ENCODE measurements around the gene SLC41A1.
"Not testable (repeated sequence)": the region's sequence is repeated elsewhere in the genome, so short reads cannot be mapped to it uniquely, and the experiment has no call there.

Gene SLC41A1

DNA sequence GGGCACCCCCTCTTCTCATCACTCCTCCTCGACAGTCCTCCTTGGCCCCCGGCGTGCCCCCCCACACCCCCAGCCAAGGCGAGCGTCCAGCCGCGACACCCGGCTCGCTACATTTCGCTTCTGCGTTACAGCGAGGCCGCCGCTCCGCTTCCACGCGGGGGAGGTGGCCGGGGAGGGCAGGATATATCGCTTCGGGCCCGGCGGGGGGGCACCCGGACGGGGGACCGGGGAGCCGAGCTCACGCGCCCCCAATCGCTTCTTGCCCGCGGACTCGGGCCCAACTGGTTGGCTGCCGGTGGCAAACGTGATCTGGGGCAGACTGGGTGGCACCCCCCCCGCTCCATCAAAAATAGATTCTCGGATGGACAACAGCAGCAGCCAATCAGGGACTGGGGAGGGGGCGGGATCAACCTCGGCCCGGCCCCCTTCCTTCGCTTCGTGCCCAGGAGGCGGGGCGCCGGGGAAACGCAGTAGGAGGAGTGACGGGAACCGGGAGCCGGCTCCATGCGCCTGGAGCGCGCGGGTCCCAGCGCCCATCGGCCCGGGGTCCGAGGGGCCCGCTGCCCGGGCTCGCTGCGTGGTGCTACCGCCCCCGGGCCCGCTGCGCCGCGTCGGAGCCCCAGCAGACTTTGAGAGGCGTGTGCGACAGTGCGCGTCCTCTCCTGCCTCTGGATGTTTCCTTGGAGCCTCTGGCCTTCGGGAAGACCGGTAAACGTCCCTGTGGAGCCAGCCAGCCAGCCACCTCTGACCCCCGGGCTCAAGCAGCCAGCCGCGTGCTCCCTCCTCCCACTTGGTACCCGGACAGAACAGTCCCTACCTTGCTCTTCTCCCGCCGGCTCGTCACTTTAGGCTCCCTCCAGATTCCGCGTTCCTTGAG, at the start of gene SLC41A1:
TSS of gene SLC41A1 (minus strand) at position 321 of the 877 bp plus-strand sequence. CDS start 2,757 bp downstream, outside the sequence.
- in situ Hi-C loops (cut with HindIII; ENCODE audit: low sequenced_read_pairs) = no loop called here
- peak within 1 kb of the TSS; percentile 83 for H3K4me3 ChIP-seq (ENCODE audit: low read depth, low read length)

DNA sequence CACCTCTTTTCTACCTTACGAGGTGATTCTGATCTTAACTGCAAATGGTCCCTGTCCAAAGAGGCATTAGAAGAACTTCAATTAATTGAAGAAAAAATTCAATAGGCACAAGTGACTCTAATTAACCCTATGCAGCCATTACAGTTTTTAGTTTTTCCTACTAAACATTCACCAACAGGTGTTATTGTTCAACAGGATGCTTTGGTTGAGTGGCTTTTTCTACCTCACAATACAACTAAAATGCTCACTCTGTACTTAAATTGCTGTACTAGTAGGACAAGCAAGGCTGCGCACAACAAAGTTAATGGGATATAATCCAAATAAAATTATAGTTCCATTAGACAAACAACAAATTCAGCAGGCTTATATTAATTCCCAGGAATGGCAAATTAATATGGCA, 48.5 kb upstream of the SLC41A1 start:
- in situ Hi-C loops (cut with HindIII; ENCODE audit: low sequenced_read_pairs) = loop anchor here (5.0 kb wide), 1 partner anchor 54 kb away; no protein-coding TSS in a partner anchor
- H3K4me3 ChIP-seq (ENCODE audit: low read depth, low read length) = no peak overlapping the region
- TF ChIP-seq, protein P1, sequence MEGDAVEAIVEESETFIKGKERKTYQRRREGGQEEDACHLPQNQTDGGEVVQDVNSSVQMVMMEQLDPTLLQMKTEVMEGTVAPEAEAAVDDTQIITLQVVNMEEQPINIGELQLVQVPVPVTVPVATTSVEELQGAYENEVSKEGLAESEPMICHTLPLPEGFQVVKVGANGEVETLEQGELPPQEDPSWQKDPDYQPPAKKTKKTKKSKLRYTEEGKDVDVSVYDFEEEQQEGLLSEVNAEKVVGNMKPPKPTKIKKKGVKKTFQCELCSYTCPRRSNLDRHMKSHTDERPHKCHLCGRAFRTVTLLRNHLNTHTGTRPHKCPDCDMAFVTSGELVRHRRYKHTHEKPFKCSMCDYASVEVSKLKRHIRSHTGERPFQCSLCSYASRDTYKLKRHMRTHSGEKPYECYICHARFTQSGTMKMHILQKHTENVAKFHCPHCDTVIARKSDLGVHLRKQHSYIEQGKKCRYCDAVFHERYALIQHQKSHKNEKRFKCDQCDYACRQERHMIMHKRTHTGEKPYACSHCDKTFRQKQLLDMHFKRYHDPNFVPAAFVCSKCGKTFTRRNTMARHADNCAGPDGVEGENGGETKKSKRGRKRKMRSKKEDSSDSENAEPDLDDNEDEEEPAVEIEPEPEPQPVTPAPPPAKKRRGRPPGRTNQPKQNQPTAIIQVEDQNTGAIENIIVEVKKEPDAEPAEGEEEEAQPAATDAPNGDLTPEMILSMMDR (IDR thresholded peaks at IDR 0.05; ENCODE audit: low read depth, low read length, missing control alignments) = no peak
- no peak for DNase-seq (ENCODE audit: low read depth)

More for the DNA sequence above, at the start of gene SLC41A1:
- TF ChIP-seq, protein P1 (IDR thresholded peaks at IDR 0.05; ENCODE audit: low read depth, low read length, missing control alignments) = no peak
- DNase-seq (ENCODE audit: low read depth) = peak; percentile 49

DNA sequence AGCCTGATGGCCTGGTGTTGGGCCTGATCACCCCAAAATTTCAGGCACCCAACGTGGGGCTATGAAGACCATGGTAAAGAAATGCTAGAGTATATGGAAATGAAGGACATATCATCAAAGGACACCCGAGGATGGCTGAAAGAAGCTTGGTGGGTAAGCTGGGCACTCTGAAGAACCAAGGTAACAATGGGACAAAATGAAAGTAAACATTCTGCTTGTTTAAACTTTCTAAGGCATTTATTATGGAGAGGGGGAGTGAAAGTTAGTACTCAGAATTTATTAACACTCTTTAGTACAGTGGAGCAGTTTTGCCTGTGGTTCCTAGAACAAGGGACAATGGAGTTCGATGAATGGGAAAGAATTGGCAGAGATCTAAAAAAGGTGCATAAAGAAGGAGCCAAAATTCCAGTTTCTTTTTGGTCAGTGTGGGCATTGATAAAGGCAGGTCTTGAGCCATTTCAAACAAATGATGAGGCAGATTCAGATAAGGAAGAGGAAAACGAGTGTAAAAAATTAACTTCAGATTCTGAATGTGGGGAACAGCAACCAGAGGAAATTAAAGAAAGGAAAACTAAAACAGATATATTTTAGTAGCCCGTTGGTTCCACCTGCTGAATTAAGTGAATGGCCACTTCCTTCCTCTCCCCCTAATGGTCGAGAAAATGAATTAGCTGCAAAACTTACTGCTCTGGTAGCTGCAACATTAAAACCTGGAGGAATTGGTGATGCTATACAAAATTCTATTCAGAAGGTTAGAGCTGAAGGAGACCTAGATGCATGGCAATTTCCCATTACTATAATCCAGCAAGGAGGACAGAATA, 45.4 kb upstream of the SLC41A1 start:
- in situ Hi-C loops (cut with HindIII; ENCODE audit: low sequenced_read_pairs) = no loop called here
- H3K4me3 ChIP-seq (ENCODE audit: low read depth, low read length) = no peak overlapping the region
- TF ChIP-seq, protein P1 (IDR thresholded peaks at IDR 0.05; ENCODE audit: low read depth, low read length, missing control alignments) = no peak
- DNase-seq (ENCODE audit: low read depth) = no peak

DNA sequence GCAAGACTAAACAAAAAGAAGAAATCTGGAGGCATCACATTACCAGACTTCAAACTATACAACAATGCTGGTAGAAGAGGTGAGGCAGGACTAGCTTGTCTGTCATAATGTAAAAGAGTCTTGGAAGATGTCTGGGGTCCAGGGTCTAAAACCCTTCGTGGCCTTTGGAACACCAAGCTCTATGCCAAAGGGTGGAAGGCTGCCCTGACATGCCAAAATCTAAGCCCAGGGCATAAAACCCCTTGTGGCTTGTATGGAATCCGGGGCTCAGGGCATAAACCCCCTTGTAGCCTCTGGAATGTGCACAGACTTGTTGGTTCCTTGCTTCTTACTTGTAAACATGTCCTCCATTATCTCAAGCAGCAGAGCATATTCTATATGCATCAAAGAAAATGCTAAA, 44.5 kb upstream of the SLC41A1 start:
- in situ Hi-C loops (cut with HindIII; ENCODE audit: low sequenced_read_pairs); DNase-seq (ENCODE audit: low read depth); H3K4me3 ChIP-seq (ENCODE audit: low read depth, low read length): not testable (repeated sequence)

DNA sequence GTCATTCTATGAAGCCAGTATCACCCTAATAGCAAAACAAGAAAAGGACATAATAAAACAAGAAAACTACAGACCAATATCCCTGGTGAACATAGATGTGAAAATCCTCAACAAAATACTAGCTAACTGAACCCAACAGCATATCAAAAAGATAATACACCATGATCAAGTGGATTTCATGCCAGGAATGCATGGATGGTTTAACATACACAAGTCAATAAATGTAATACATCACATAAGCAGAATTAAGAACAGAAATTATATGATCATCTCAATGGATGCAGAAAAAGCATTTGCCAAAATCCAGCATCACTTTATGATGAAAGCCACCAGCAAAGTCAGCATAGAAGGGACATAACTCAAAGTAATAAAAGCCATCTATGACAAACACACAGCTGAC, 43.4 kb upstream of the SLC41A1 start:
- in situ Hi-C loops (cut with HindIII; ENCODE audit: low sequenced_read_pairs) = no loop called here
- DNase-seq (ENCODE audit: low read depth) = no peak
- H3K4me3 ChIP-seq (ENCODE audit: low read depth, low read length) = no peak overlapping the region
- TF ChIP-seq, protein P1 (IDR thresholded peaks at IDR 0.05; ENCODE audit: low read depth, low read length, missing control alignments) = no peak

GRCh38 chr1:205852969-205853368, 40.0 kb upstream of the SLC41A1 start:
- TF ChIP-seq, protein P1 (IDR thresholded peaks at IDR 0.05; ENCODE audit: low read depth, low read length, missing control alignments) = no peak
- in situ Hi-C loops (cut with HindIII; ENCODE audit: low sequenced_read_pairs) = no loop called here
- DNase-seq (ENCODE audit: low read depth) = no peak
- H3K4me3 ChIP-seq (ENCODE audit: low read depth, low read length) = no peak overlapping the region
